Lower lobe of right lung (tissue), 2 donors: ENCODE data around the gene ALKBH5. TPM values are rescaled to one million over a fixed set of nuclear protein-coding genes. Genes with fewer than 3 reads are reported as not detected.

Experiments
- ATAC-seq, 2 donors: fragments of 200-7000 bp; cut with Tn5 transposase; one replicate each; pipeline ENCODE4 v1.9.1; 2020 to 2022; ENCODE audit warnings: mild to moderate bottlenecking in 2 of 2, moderate library complexity in 2 of 2
- DNase-seq: peaks from one replicate; pipeline ENCODE4 v3.0.0-alpha.2; 2020
- H3K27ac ChIP-seq: fragments of 200-600 bp; one replicate; pipeline ENCODE4 v1.8.0; 2022
- H3K27me3 ChIP-seq: fragments of 200-600 bp; one replicate; pipeline ENCODE4 v1.8.0; 2022; ENCODE audit warnings: low read depth
- H3K36me3 ChIP-seq: fragments of 200-600 bp; one replicate; pipeline ENCODE4 v1.8.0; 2022; ENCODE audit warnings: mild to moderate bottlenecking
- H3K4me1 ChIP-seq: fragments of 200-600 bp; one replicate; pipeline ENCODE4 v1.8.0; 2022
- H3K4me3 ChIP-seq: fragments of 200-600 bp; one replicate; pipeline ENCODE4 v1.8.0; 2022; ENCODE audit warnings: mild to moderate bottlenecking
- H3K9me3 ChIP-seq: fragments of 200-600 bp; one replicate; pipeline ENCODE4 v1.8.0; 2022
- CTCF ChIP-seq: fragments of 200-600 bp; IDR thresholded peaks from one replicate; pipeline ENCODE4 v1.8.0; 2022; ENCODE audit warnings: antibody characterized with exemption, mild to moderate bottlenecking
- intact Hi-C: fragments of 100-400 bp; cut with DNase I; formaldehyde crosslinking; loops from one replicate; pipeline ENCODE4 v1.11.0; 2022
- total RNA-seq: library from RNA; stranded (reverse); fragmentation: NEBNext Ultra II Directional; extraction: Animal tissue kit (Norgen Biotek cat#: 25700); gene quantifications from one replicate; pipeline ENCODE4 v1.2.1, GENCODE V29; 2021
- donor health status: DM: no; HTN: yes; CAD: no; lungs with severe emphysema.

The ALKBH5 gene
- total RNA-seq, 1 donor from 2014 or later = 100 TPM

- Histone ChIP-seq H3K4me1 (peaks cover 12% of the 10 kb centered on the region), H3K36me3 (no peaks in the 10 kb centered on the region), H3K9me3 (no peaks in the 10 kb centered on the region), H3K4me3 (peak overlapping the region; percentile 46), H3K27ac (peak overlapping the region; percentile 53), H3K27me3 (no peaks in the 10 kb centered on the region)
- no peak for TF ChIP-seq CTCF
- DNase-seq = no peak
- ATAC-seq = no peak
- intact Hi-C loops = no loop called here
Measured at GRCh38 chr17:18224387-18225120, 40.9 kb downstream of the ALKBH5 start.

- Histone ChIP-seq H3K4me1 (peaks cover 12% of the 10 kb centered on the region), H3K27ac (peak within 1 kb of the TSS; percentile 56), H3K27me3 (no peaks in the 10 kb centered on the region), H3K4me3 (peak within 1 kb of the TSS; percentile 69), H3K36me3 (no peaks in the 10 kb centered on the region), H3K9me3 (no peaks in the 10 kb centered on the region)
- DNase-seq (peak; percentile 98), ATAC-seq (peak; percentile 98 to 99)
- intact Hi-C loops = no loop called here
- TF ChIP-seq CTCF = no peak
Measured at GRCh38 chr17:18225121-18225641, 41.6 kb downstream of the ALKBH5 start, which contains the start of gene LLGL1. TSS of gene LLGL1 (plus strand) at chr17:18225635. CDS start at chr17:18225683, 48 bp downstream.

GRCh38 chr17:18225642-18226283, 42.1 kb downstream of the ALKBH5 start:
- H3K4me1 ChIP-seq = peaks cover 12% of the 10 kb centered on the region
- H3K36me3 ChIP-seq = no peaks in the 10 kb centered on the region
- ATAC-seq = peak; percentile 0 to 28
- intact Hi-C loops = no loop called here
- no peak for DNase-seq
- no peaks in the 10 kb centered on the region for H3K27me3 ChIP-seq
- H3K9me3 ChIP-seq = no peaks in the 10 kb centered on the region
- peak overlapping the region; percentile 69 for H3K4me3 ChIP-seq
- H3K27ac ChIP-seq = peak overlapping the region; percentile 56
- TF ChIP-seq CTCF = no peak

GRCh38 chr17:18226284-18226945, 42.8 kb downstream of the ALKBH5 start:
- H3K36me3 ChIP-seq = no peaks in the 10 kb centered on the region
- no peak for TF ChIP-seq CTCF
- no peaks in the 10 kb centered on the region for H3K27me3 ChIP-seq
- peak overlapping the region; percentile 69 for H3K4me3 ChIP-seq
- H3K9me3 ChIP-seq = no peaks in the 10 kb centered on the region
- DNase-seq = no peak
- H3K27ac ChIP-seq = peak overlapping the region; percentile 56
- H3K4me1 ChIP-seq = peaks cover 12% of the 10 kb centered on the region
- ATAC-seq = no peak
- intact Hi-C loops = no loop called here

- Histone ChIP-seq H3K9me3 (no peaks in the 10 kb centered on the region), H3K27me3 (no peaks in the 10 kb centered on the region), H3K4me1 (peaks cover 12% of the 10 kb centered on the region), H3K4me3 (no peak overlapping the region), H3K27ac (no peak overlapping the region), H3K36me3 (peaks cover 4% of the 10 kb centered on the region)
- DNase-seq (no peak), ATAC-seq (no peak)
- TF ChIP-seq CTCF = no peak
- intact Hi-C loops = no loop called here
Measured at GRCh38 chr17:18227635-18228034, 44.0 kb downstream of the ALKBH5 start.
